Chondrocyte (in vitro differentiated cells): ENCODE data around the gene IMMP2L. TPM values are rescaled to one million over a fixed set of nuclear protein-coding genes. Genes with fewer than 3 reads are reported as not detected.

Experiments used
- DNase-seq: peaks from one replicate; pipeline ENCODE4 v3.0.0; 2021; ENCODE audit warnings: mixed read lengths, low spot score
- H3K27ac Mint-ChIP-seq: one replicate; pipeline ENCODE4 v1.8.0; 2021; ENCODE audit warnings: mild to moderate bottlenecking, moderate library complexity, mixed read lengths; ENCODE audit not compliant: unreplicated experiment
- H3K27me3 Mint-ChIP-seq: 2 replicates; pipeline ENCODE4 v1.8.0; 2021; ENCODE audit warnings: low read depth, mixed read lengths
- H3K36me3 Mint-ChIP-seq: 2 replicates; pipeline ENCODE4 v1.8.0; 2021; ENCODE audit warnings: low read depth, mixed read lengths
- H3K4me1 Mint-ChIP-seq: 2 replicates; pipeline ENCODE4 v1.8.0; 2021; ENCODE audit warnings: low read depth, mild to moderate bottlenecking, mixed read lengths
- H3K4me3 Mint-ChIP-seq: one replicate; pipeline ENCODE4 v1.8.0; 2021; ENCODE audit warnings: mild to moderate bottlenecking, moderate library complexity, mixed read lengths; ENCODE audit not compliant: unreplicated experiment
- H3K9me3 Mint-ChIP-seq: 2 replicates; pipeline ENCODE4 v1.8.0; 2021; ENCODE audit warnings: low read depth, mixed read lengths
- total RNA-seq: library from RNA; stranded (reverse); gene quantifications from 3 replicates; pipeline ENCODE4 v1.2.1, GENCODE V29; 2021
- TF ChIP-seq, protein P1 (sequence below): fragments of 200-600 bp; sonication (generic); IDR thresholded peaks from 2 replicates; pipeline ENCODE4 v1.5.0; 2021; ENCODE audit warnings: antibody characterized with exemption, mild to moderate bottlenecking, moderate library complexity

Gene IMMP2L
- total RNA-seq, 1 donor from 2014 or later: 6.1 TPM

DNA sequence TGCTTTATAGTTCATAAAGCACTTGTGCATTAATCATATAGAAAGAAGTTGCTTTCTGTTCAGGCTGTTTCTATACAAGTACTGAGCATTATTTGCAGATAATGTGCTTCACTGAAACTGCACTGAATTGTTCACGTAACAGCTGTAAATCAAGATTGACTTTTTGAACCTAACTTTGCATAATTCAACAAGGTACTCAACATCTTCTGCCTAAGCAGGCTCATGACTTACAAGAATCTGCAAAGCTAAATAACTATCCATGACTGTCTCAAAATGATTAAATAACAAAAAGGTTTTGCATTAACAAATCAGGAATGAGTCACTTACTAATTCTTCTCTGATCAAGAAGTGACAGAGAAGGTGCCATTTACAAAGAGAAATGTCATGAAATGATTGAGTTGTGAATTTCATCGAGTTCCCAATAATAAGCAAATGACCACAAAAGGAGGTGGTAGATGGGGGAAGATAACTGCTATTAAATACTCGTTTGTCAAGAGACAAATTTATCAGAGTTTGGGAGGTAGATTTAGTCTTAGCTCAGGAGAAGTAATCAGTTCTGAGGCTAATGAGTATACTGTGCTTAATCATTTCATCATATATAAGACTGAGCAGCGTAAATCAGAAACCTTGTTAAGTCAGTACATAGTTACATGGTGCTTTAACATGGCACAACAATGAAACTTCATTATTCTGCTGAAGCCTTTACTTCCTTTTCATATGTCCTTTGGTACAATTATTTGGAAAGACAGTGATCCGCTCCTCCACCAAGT lies 632.6 kb downstream of the IMMP2L start:
- TF ChIP-seq, protein P1, sequence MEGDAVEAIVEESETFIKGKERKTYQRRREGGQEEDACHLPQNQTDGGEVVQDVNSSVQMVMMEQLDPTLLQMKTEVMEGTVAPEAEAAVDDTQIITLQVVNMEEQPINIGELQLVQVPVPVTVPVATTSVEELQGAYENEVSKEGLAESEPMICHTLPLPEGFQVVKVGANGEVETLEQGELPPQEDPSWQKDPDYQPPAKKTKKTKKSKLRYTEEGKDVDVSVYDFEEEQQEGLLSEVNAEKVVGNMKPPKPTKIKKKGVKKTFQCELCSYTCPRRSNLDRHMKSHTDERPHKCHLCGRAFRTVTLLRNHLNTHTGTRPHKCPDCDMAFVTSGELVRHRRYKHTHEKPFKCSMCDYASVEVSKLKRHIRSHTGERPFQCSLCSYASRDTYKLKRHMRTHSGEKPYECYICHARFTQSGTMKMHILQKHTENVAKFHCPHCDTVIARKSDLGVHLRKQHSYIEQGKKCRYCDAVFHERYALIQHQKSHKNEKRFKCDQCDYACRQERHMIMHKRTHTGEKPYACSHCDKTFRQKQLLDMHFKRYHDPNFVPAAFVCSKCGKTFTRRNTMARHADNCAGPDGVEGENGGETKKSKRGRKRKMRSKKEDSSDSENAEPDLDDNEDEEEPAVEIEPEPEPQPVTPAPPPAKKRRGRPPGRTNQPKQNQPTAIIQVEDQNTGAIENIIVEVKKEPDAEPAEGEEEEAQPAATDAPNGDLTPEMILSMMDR: no peak
- H3K4me3 Mint-ChIP-seq: no peak overlapping the region
- DNase-seq: no peak
- no peaks in the 10 kb centered on the region for H3K4me1 Mint-ChIP-seq
- H3K27me3 Mint-ChIP-seq: no peaks in the 10 kb centered on the region
- H3K36me3 Mint-ChIP-seq: peaks cover 7% of the 10 kb centered on the region
- H3K9me3 Mint-ChIP-seq: peaks cover 13% of the 10 kb centered on the region
- no peak overlapping the region for H3K27ac Mint-ChIP-seq

DNA sequence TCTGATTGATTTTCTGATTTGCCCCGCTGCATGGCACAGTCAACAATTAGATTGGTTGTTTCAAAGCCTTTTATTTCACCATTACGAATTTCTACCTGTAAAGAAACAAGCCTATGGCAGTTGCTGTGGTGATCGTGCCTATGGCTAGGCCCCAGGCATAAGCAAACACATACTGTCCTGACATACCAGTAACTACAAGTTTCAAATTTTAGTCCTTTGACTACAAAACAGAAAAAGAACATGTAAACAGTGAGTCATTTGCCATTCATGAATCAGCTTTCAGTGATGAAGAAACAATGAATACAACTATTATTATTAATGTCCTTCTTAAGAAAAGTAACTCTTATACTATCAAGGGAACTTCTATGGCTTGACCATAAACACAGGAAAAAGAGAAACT lies 639.4 kb downstream of the IMMP2L start:
- no peak overlapping the region for H3K4me3 Mint-ChIP-seq
- TF ChIP-seq, protein P1: no peak
- peak overlapping the region; percentile 22 for H3K27ac Mint-ChIP-seq
- H3K36me3 Mint-ChIP-seq: no peaks in the 10 kb centered on the region
- peaks cover 22% of the 10 kb centered on the region for H3K4me1 Mint-ChIP-seq
- no peaks in the 10 kb centered on the region for H3K9me3 Mint-ChIP-seq
- DNase-seq: no peak
- H3K27me3 Mint-ChIP-seq: no peaks in the 10 kb centered on the region

DNA sequence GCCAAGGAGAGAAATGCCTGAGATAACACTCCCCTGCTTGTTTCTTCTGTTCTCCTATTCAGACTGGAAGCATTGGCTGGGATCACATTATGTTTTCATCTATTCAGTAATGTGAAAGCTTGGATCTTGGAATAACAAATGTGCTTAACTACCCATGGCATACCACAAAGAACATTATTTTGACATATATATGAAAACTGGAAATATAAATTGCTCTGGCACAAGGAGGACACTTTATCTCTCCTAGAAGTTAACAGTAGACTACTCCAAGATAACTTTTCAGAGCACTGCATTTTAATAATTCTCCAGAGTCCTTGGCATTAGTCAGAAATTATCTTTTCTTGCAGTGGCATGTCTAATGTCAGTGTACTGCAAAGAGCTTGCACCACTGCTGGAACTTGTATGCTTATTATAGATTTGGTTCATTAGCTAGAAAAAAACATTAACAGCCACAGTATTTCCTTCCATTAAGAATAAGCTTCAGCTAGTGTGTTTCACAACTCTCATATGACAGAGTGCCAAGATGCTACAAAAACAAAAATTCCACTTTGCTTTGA lies 640.6 kb downstream of the IMMP2L start:
- no peak overlapping the region for H3K4me3 Mint-ChIP-seq
- no peaks in the 10 kb centered on the region for H3K9me3 Mint-ChIP-seq
- peaks cover 22% of the 10 kb centered on the region for H3K4me1 Mint-ChIP-seq
- H3K36me3 Mint-ChIP-seq: no peaks in the 10 kb centered on the region
- TF ChIP-seq, protein P1: no peak
- H3K27me3 Mint-ChIP-seq: no peaks in the 10 kb centered on the region
- no peak overlapping the region for H3K27ac Mint-ChIP-seq
- DNase-seq: no peak

DNA sequence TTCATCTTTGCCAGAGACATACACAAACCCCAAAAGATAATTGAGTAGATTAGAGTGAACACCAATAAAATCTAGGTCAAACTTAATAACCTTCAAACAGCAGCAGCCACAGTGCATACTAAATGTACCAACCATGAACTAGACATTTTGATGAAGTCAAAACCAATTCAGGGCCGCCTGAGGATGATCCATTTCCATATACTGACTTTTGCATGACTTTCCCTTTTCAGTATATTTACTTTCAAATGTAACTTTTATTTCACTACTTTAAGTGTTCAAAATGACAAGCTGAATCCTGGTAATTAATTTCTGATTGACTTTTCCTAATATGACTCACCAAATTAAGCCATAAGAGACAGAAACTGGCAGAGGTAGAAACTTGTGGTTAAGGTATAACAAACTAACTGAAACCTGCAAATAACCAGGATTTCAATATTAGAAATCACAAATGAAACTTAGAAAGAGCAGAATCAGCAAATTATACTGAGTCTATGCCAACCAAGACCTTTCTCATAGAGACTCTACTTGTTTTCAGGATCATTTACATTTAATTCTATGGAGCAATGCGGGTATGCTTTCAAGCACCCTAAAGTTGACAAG lies 643.2 kb downstream of the IMMP2L start:
- H3K4me1 Mint-ChIP-seq: peaks cover 22% of the 10 kb centered on the region
- TF ChIP-seq, protein P1: no peak
- no peak for DNase-seq
- no peaks in the 10 kb centered on the region for H3K9me3 Mint-ChIP-seq
- no peaks in the 10 kb centered on the region for H3K36me3 Mint-ChIP-seq
- H3K27ac Mint-ChIP-seq: no peak overlapping the region
- H3K27me3 Mint-ChIP-seq: no peaks in the 10 kb centered on the region
- no peak overlapping the region for H3K4me3 Mint-ChIP-seq

DNA sequence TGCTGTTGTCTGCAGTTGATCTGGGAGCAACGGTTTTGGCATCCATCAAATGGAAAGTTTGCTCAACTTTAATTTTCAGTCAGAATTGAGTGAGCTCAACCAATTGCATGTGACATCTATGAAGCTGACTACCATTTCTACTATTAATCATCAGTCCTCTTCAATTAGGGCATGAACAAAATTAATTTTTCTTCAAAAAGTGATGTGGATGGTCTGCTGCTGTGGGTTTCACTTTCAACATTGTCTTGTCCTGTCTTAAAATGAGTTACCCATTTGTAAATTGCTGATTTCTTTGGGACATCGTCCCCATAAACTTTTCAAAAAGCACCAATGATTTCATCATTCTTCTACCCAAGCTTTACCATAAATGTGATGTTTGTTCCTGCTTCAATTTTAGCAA lies 648.0 kb downstream of the IMMP2L start:
- Mint-ChIP-seq H3K9me3 (no peaks in the 10 kb centered on the region), H3K27me3 (no peaks in the 10 kb centered on the region), H3K4me1 (no peaks in the 10 kb centered on the region), H3K36me3 (no peaks in the 10 kb centered on the region), H3K4me3 (no peak overlapping the region), H3K27ac (no peak overlapping the region)
- DNase-seq: no peak
- TF ChIP-seq, protein P1: no peak
